Endothelial cell of umbilical vein (primary cell): ENCODE results near the gene SKAP1.

Source experiments
- EZH2 ChIP-seq: IDR thresholded peaks from 2 replicates; pipeline ENCODE4 v1.6.1; 2012; ENCODE audit warnings: borderline replicate concordance, low read depth, mild to moderate bottlenecking, moderate library complexity, low read length, inconsistent platforms; ENCODE audit not compliant: severe bottlenecking
- JUN ChIP-seq: IDR thresholded peaks from 2 replicates; pipeline ENCODE4 v1.6.1; 2011; ENCODE audit warnings: borderline replicate concordance, low read depth; ENCODE audit not compliant: insufficient read length, insufficient read depth
- MYC ChIP-seq: IDR thresholded peaks from one replicate; pipeline ENCODE4 v1.6.1; 2011; ENCODE audit warnings: mild to moderate bottlenecking, low read depth, low read length
- POLR2A ChIP-seq: IDR thresholded peaks from 2 replicates; pipeline ENCODE4 v1.6.1; 2012; ENCODE audit warnings: low read depth, mild to moderate bottlenecking, control low read depth, low read length
- POLR2AphosphoS5 ChIP-seq: IDR thresholded peaks from 2 replicates; pipeline ENCODE4 v1.6.1; 2012; ENCODE audit warnings: low read depth, mild to moderate bottlenecking, control low read depth, low read length, moderate library complexity; ENCODE audit not compliant: insufficient read depth
- TF ChIP-seq, protein P1 (sequence below), 2 donors: IDR thresholded peaks; 1 replicate in 1 of 2; 2 replicates in 1 of 2; pipeline ENCODE4 v1.5.1; 2011; ENCODE audit warnings: low read length in 2 of 2, mild to moderate bottlenecking in 2 of 2, moderate library complexity in 2 of 2, control low read depth in 1 of 2, inconsistent platforms in 1 of 2, low read depth in 1 of 2; ENCODE audit not compliant: insufficient read depth in 1 of 2; ENCODE audit errors: extremely low read depth in 1 of 2
- TF ChIP-seq, protein P2 (sequence below): IDR thresholded peaks from 2 replicates; pipeline ENCODE4 v1.6.1; 2011; ENCODE audit not compliant: insufficient read depth, insufficient read length

DNA sequence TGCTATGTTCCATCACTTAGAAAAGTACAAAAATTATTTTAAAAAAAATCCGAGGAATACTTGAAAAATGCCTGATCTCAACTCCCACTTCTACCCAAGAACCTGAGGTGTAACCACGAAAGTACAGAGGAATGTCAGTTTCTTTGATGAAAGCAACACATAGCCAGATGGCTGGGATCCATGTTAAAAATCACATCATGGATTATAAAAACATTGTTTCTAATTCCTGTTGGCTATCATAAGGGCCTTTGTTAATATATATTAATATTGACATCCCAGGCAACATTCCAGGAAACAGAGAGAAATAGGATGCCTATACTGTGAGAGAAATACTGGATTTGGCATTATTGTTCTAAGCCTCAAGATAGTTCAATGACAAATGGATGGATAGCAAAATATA is 115.3 kb downstream of the SKAP1 start:
- TF ChIP-seq, protein P1, sequence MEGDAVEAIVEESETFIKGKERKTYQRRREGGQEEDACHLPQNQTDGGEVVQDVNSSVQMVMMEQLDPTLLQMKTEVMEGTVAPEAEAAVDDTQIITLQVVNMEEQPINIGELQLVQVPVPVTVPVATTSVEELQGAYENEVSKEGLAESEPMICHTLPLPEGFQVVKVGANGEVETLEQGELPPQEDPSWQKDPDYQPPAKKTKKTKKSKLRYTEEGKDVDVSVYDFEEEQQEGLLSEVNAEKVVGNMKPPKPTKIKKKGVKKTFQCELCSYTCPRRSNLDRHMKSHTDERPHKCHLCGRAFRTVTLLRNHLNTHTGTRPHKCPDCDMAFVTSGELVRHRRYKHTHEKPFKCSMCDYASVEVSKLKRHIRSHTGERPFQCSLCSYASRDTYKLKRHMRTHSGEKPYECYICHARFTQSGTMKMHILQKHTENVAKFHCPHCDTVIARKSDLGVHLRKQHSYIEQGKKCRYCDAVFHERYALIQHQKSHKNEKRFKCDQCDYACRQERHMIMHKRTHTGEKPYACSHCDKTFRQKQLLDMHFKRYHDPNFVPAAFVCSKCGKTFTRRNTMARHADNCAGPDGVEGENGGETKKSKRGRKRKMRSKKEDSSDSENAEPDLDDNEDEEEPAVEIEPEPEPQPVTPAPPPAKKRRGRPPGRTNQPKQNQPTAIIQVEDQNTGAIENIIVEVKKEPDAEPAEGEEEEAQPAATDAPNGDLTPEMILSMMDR (IDR thresholded peaks at IDR 0.05; ENCODE audit: extremely low read depth in 1 of 2, insufficient read depth in 1 of 2, low read depth in 1 of 2, low read length in 2 of 2): no peak
- TF ChIP-seq POLR2A (no peak), JUN (no peak), EZH2 (no peak), POLR2AphosphoS5 (no peak), MYC (no peak)
- TF ChIP-seq, protein P2, sequence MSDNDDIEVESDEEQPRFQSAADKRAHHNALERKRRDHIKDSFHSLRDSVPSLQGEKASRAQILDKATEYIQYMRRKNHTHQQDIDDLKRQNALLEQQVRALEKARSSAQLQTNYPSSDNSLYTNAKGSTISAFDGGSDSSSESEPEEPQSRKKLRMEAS: no peak
